Ovary (tissue), 9 donors: ENCODE results near the gene POU6F2. TPM values are rescaled to one million over a fixed set of nuclear protein-coding genes. Genes with fewer than 3 reads are reported as not detected.

ENCODE experiments used
- DNase-seq, 5 donors: peaks; one replicate each; pipeline ENCODE4 v3.0.0-alpha.2; 2019 to 2020
- H3K27ac ChIP-seq, 2 donors: fragments of 200-600 bp; one replicate each; pipeline versions ENCODE4 v1.5.1 to v1.8.0; 2019 to 2022
- H3K27me3 ChIP-seq: fragments of 200-600 bp; one replicate; pipeline ENCODE4 v1.8.0; 2022
- H3K36me3 ChIP-seq: fragments of 200-600 bp; sonication (generic); one replicate; pipeline ENCODE4 v1.5.1; 2019
- H3K4me1 ChIP-seq: one replicate; pipeline ENCODE4 v1.8.1; 2013; ENCODE audit warnings: mild to moderate bottlenecking, moderate library complexity; ENCODE audit not compliant: insufficient read depth
- H3K4me3 ChIP-seq: fragments of 200-600 bp; sonication (generic); one replicate; pipeline ENCODE4 v1.5.1; 2017
- H3K9me3 ChIP-seq, 2 donors: fragments of 200-600 bp in 1 of 2; sonication (generic) in 1 of 2; one replicate each; pipeline versions ENCODE4 v1.5.1 to v1.8.1; 2013 to 2019; ENCODE audit warnings: mild to moderate bottlenecking in 1 of 2, moderate library complexity in 1 of 2
- CTCF ChIP-seq, 3 donors: fragments of 450-650 bp in 2 of 3; fragments of 200-600 bp in 1 of 3; IDR thresholded peaks; one replicate each; pipeline versions ENCODE4 v1.5.1 to v1.8.0; 2016 to 2022; ENCODE audit warnings: antibody characterized with exemption in 3 of 3, mild to moderate bottlenecking in 1 of 3
- EP300 ChIP-seq: sonication (generic); formaldehyde crosslinking; IDR thresholded peaks from one replicate; pipeline ENCODE4 v1.6.1; 2017; ENCODE audit warnings: antibody characterized with exemption
- POLR2A ChIP-seq: fragments of 450-650 bp; IDR thresholded peaks from one replicate; pipeline ENCODE4 v1.6.1; 2017; ENCODE audit warnings: antibody characterized with exemption, mild to moderate bottlenecking, moderate library complexity
- WGBS, 3 donors: extraction: QIAGEN DNeasy Blood & Tissue Kit in 1 of 3; methylation state at CpG; one replicate each; pipeline versions ENCODE4 v1.1.5 to v1.1.7; 2013 to 2017; 5-methylcytosine and 5-hydroxymethylcytosine counted together
- intact Hi-C, 4 donors: fragments of 100-400 bp; cut with DNase I; formaldehyde crosslinking; loops; one replicate each; pipeline versions ENCODE4 v1.11.0 to v1.15.1; 2022 to 2023
- polyA plus RNA-seq, 2 donors: library from polyadenylated mRNA; stranded (reverse); fragments of 200-250 nt in 1 of 2; fragments of 350-450 nt in 1 of 2; fragmentation: Illumina TruSeq in 1 of 2; extraction: RNeasy Lipid Tissue Mini Kit (QIAGEN cat#74804) in 1 of 2; gene quantifications; one replicate each; pipeline ENCODE4 v1.2.3, GENCODE V29; 2013 to 2014
- total RNA-seq, 7 donors: library from RNA; depleted of rRNA in 2 of 7; stranded (reverse); fragments of >200 nt in 2 of 7; fragmentation: NEBNext Ultra II Directional in 3 of 7; extraction: Animal tissue kit (Norgen Biotek cat#: 25700) in 3 of 7; gene quantifications; one replicate each; pipeline versions ENCODE4 v1.1.0 to v1.2.4, GENCODE V29; 2016 to 2023
- donor health status: DM: no; HTN: no; CAD: no; lungs with moderate emphysema.
- donor health status: DM: no; HTN: no; CAD: no.
- donor health status: Bipolar disorder and iron deficiency.
- donor health status: DM: yes; HTN: yes; CAD: no.
- donor health status: DM: no; HTN: no; CAD: no.
- donor health status: DM: yes; HTN: yes; CAD: no.

Gene POU6F2
- total and polyA plus RNA-seq, 9 donors, result 0.17 to 2.0 (median 0.61) TPM

GRCh38 chr7:39288303-39288702, 310.6 kb downstream of the POU6F2 start:
- WGBS, 3 donors, result 83 to 91% (median 85%) methylated on average over 3 of the region's 3 CpGs
- no peak overlapping the region for H3K27ac ChIP-seq
- intact Hi-C loops, result no loop called here
- no peaks in the 10 kb centered on the region for H3K27me3 ChIP-seq
- no peak for DNase-seq
- H3K4me1 ChIP-seq, result no peaks in the 10 kb centered on the region
- TF ChIP-seq EP300, result no peak
- H3K4me3 ChIP-seq, result no peak overlapping the region
- no peaks in the 10 kb centered on the region for H3K36me3 ChIP-seq
- no peaks in the 10 kb centered on the region for H3K9me3 ChIP-seq

- H3K9me3 ChIP-seq, result no peaks in the 10 kb centered on the region
- no peak overlapping the region for H3K27ac ChIP-seq
- H3K4me1 ChIP-seq, result no peaks in the 10 kb centered on the region
- no peaks in the 10 kb centered on the region for H3K27me3 ChIP-seq
- DNase-seq, result no peak
- TF ChIP-seq EP300, result no peak
- no peak for TF ChIP-seq CTCF (IDR thresholded peaks at IDR 0.05)
- no peak for TF ChIP-seq POLR2A
- H3K4me3 ChIP-seq, result no peak overlapping the region
- WGBS, 3 donors, result 43 to 50% (median 45%) methylated on average over 10 of the region's 10 CpGs
- intact Hi-C loops, result no loop called here
- no peaks in the 10 kb centered on the region for H3K36me3 ChIP-seq
Observed at GRCh38 chr7:39291628-39292410, 314.1 kb downstream of the POU6F2 start.

- H3K4me1 ChIP-seq, result no peaks in the 10 kb centered on the region
- intact Hi-C loops, result no loop called here
- WGBS, 3 donors, result 36 to 47% (median 46%) methylated on average over 26 of the region's 26 CpGs
- no peaks in the 10 kb centered on the region for H3K27me3 ChIP-seq
- no peak overlapping the region for H3K4me3 ChIP-seq
- DNase-seq, result no peak
- TF ChIP-seq POLR2A (no peak), CTCF (IDR thresholded peaks at IDR 0.05) (no peak), EP300 (no peak)
- H3K27ac ChIP-seq, result no peak overlapping the region
- no peaks in the 10 kb centered on the region for H3K9me3 ChIP-seq
- H3K36me3 ChIP-seq, result no peaks in the 10 kb centered on the region
Observed at GRCh38 chr7:39293056-39293823, 315.5 kb downstream of the POU6F2 start.

- 91 to 98% (median 94%) methylated on average over 4 of the region's 4 CpGs for whole genome bisulfite sequencing, 3 donors
- DNase-seq, result no peak
- no peak overlapping the region for H3K4me3 ChIP-seq
- no peaks in the 10 kb centered on the region for H3K9me3 ChIP-seq
- H3K27ac ChIP-seq, result no peak overlapping the region
- intact Hi-C loops, result no loop called here
- TF ChIP-seq POLR2A (no peak), EP300 (no peak), CTCF (IDR thresholded peaks at IDR 0.05) (no peak)
- no peaks in the 10 kb centered on the region for H3K27me3 ChIP-seq
- no peaks in the 10 kb centered on the region for H3K36me3 ChIP-seq
- no peaks in the 10 kb centered on the region for H3K4me1 ChIP-seq
Observed at GRCh38 chr7:39294022-39294421, 316.3 kb downstream of the POU6F2 start.

- TF ChIP-seq EP300 (no peak), CTCF (IDR thresholded peaks at IDR 0.05) (no peak), POLR2A (no peak)
- Histone ChIP-seq H3K9me3 (no peaks in the 10 kb centered on the region), H3K4me1 (no peaks in the 10 kb centered on the region), H3K27me3 (no peaks in the 10 kb centered on the region), H3K27ac (no peak overlapping the region), H3K36me3 (no peaks in the 10 kb centered on the region), H3K4me3 (no peak overlapping the region)
- intact Hi-C loops, result no loop called here
- DNase-seq, result no peak
Observed at GRCh38 chr7:39295796-39296195, 318.1 kb downstream of the POU6F2 start.
